ENCODE results near the gene PLXNA4. TPM values are rescaled to one million over a fixed set of nuclear protein-coding genes. Genes with fewer than 3 reads are reported as not detected.

Gene PLXNA4
- total RNA-seq, 1 donor from 2014 or later: 14.0 TPM

- no peak for DNase-seq (ENCODE audit: extremely low spot score in 2 of 2)
- intact Hi-C loops (cut with DNase I): no loop called here
These were observed 461.2 kb downstream of the PLXNA4 start for GRCh38 chr7:132115028-132115427.

GRCh38 chr7:132114411-132114810, 461.9 kb downstream of the PLXNA4 start:
- H3K27me3 ChIP-seq: no peaks in the 10 kb centered on the region
- H3K36me3 ChIP-seq: no peaks in the 10 kb centered on the region
- no peak overlapping the region for H3K4me3 ChIP-seq
- H3K9me3 ChIP-seq: no peaks in the 10 kb centered on the region
- intact Hi-C loops (cut with DNase I): no loop called here
- DNase-seq (ENCODE audit: extremely low spot score in 2 of 2): no peak
- TF ChIP-seq, protein P1, sequence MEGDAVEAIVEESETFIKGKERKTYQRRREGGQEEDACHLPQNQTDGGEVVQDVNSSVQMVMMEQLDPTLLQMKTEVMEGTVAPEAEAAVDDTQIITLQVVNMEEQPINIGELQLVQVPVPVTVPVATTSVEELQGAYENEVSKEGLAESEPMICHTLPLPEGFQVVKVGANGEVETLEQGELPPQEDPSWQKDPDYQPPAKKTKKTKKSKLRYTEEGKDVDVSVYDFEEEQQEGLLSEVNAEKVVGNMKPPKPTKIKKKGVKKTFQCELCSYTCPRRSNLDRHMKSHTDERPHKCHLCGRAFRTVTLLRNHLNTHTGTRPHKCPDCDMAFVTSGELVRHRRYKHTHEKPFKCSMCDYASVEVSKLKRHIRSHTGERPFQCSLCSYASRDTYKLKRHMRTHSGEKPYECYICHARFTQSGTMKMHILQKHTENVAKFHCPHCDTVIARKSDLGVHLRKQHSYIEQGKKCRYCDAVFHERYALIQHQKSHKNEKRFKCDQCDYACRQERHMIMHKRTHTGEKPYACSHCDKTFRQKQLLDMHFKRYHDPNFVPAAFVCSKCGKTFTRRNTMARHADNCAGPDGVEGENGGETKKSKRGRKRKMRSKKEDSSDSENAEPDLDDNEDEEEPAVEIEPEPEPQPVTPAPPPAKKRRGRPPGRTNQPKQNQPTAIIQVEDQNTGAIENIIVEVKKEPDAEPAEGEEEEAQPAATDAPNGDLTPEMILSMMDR (IDR thresholded peaks at IDR 0.05): no peak
- no peak overlapping the region for H3K27ac ChIP-seq
- H3K4me1 ChIP-seq: no peaks in the 10 kb centered on the region

More at GRCh38 chr7:132115028-132115427, 461.2 kb downstream of the PLXNA4 start:
- H3K9me3 ChIP-seq: no peaks in the 10 kb centered on the region
- H3K36me3 ChIP-seq: no peaks in the 10 kb centered on the region
- H3K27me3 ChIP-seq: no peaks in the 10 kb centered on the region
- H3K4me3 ChIP-seq: no peak overlapping the region
- TF ChIP-seq POLR2AphosphoS5 (IDR thresholded peaks at IDR 0.05; ENCODE audit: insufficient read depth in 1 of 2, low read depth in 1 of 2) (no peak), POLR2A (IDR thresholded peaks at IDR 0.05) (no peak)
- TF ChIP-seq, protein P1 (IDR thresholded peaks at IDR 0.05): no peak
- no peak overlapping the region for H3K27ac ChIP-seq
- H3K4me1 ChIP-seq: no peaks in the 10 kb centered on the region

- Histone ChIP-seq H3K4me1 (no peaks in the 10 kb centered on the region), H3K27me3 (no peaks in the 10 kb centered on the region), H3K27ac (no peak overlapping the region), H3K9me3 (no peaks in the 10 kb centered on the region), H3K4me3 (no peak overlapping the region), H3K36me3 (no peaks in the 10 kb centered on the region)
- TF ChIP-seq POLR2A (IDR thresholded peaks at IDR 0.05): no peak
- no peak for TF ChIP-seq POLR2AphosphoS5 (IDR thresholded peaks at IDR 0.05; ENCODE audit: insufficient read depth in 1 of 2, low read depth in 1 of 2)
- TF ChIP-seq, protein P1 (IDR thresholded peaks at IDR 0.05): no peak
- DNase-seq (ENCODE audit: extremely low spot score in 2 of 2): no peak
- intact Hi-C loops (cut with DNase I): no loop called here
These were observed 462.5 kb downstream of the PLXNA4 start for GRCh38 chr7:132113536-132114371.

DNA sequence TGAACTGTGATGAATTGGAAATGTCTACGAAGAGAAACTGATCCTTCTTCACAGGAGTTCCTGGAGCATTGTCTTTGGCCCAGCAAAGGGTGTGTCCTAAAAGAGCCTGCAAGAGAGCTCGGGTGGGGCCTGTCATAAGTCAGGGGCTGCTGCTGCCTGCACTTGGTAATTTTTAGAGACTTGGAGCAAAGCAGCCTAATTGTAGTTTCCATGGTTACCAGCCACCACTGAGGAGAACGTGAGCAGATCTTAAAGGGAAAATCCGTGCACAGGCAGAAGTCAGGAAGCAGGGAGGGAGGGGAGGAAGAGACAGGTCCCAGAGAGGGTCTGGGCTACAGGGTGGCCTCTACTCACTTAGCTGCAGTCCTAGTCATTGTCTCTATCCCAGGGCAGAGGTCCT, 463.6 kb downstream of the PLXNA4 start:
- H3K27me3 ChIP-seq: no peaks in the 10 kb centered on the region
- TF ChIP-seq POLR2A (IDR thresholded peaks at IDR 0.05) (no peak), POLR2AphosphoS5 (IDR thresholded peaks at IDR 0.05; ENCODE audit: insufficient read depth in 1 of 2, low read depth in 1 of 2) (no peak)
- TF ChIP-seq, protein P1 (IDR thresholded peaks at IDR 0.05): no peak
- no peaks in the 10 kb centered on the region for H3K9me3 ChIP-seq
- intact Hi-C loops (cut with DNase I): no loop called here
- no peak overlapping the region for H3K4me3 ChIP-seq
- no peak overlapping the region for H3K27ac ChIP-seq
- H3K4me1 ChIP-seq: no peaks in the 10 kb centered on the region
- no peaks in the 10 kb centered on the region for H3K36me3 ChIP-seq
- DNase-seq (ENCODE audit: extremely low spot score in 2 of 2): no peak

DNA sequence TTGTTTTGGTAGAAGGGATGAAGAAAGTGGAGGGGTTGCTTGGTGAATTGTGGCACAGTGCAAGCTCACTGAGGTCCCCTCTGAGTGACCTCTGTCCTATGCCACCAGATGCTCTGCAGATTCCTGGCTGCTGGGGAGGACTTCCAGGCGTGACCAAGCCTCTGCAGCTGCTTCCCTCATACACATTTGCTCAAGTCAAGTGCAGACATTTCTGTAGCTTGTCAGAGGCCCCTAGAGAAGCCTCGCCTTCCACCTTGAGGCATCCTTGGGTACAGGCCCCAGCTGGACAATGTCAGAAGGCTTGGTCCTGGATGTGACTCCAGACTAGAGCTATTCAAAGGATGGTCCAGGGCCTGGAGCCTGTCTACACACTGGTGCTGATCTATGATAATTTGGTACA, 464.2 kb downstream of the PLXNA4 start:
- intact Hi-C loops (cut with DNase I): no loop called here
- Histone ChIP-seq H3K9me3 (no peaks in the 10 kb centered on the region), H3K4me1 (no peaks in the 10 kb centered on the region), H3K27ac (no peak overlapping the region), H3K36me3 (no peaks in the 10 kb centered on the region), H3K27me3 (no peaks in the 10 kb centered on the region), H3K4me3 (no peak overlapping the region)
- DNase-seq (ENCODE audit: extremely low spot score in 2 of 2): no peak
- TF ChIP-seq, protein P1 (IDR thresholded peaks at IDR 0.05): no peak
- no peak for TF ChIP-seq POLR2A (IDR thresholded peaks at IDR 0.05)
- no peak for TF ChIP-seq POLR2AphosphoS5 (IDR thresholded peaks at IDR 0.05; ENCODE audit: insufficient read depth in 1 of 2, low read depth in 1 of 2)

All from vagina (tissue), 2 donors.